Measurements from ENCODE around the gene RFX2. TPM values are rescaled to one million over a fixed set of nuclear protein-coding genes. Genes with fewer than 3 reads are reported as not detected.

Gene RFX2
- total RNA-seq, 2 donors from 2014 or later, result 21.7 to 30.3 TPM

DNA sequence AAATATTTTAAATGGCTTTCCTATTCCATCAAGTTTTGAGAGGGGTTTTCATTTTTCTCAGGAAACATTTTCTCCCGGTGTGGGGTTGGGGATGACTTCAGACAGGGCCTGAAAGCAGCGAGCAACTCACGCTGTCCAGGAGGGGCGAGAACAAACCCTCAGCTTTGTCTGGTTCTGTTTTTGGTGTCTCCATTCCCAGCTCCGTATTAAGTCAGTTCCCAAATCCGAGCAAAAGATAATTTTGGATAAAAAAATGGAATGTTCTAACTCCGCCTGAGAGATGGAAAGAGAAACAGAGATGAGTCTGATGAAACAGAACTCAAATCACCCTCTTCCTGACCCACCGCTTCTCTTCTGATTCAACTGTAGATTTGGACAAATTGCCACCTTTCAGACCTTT lies 38.4 kb downstream of the RFX2 start:
- TF ChIP-seq, protein P1, sequence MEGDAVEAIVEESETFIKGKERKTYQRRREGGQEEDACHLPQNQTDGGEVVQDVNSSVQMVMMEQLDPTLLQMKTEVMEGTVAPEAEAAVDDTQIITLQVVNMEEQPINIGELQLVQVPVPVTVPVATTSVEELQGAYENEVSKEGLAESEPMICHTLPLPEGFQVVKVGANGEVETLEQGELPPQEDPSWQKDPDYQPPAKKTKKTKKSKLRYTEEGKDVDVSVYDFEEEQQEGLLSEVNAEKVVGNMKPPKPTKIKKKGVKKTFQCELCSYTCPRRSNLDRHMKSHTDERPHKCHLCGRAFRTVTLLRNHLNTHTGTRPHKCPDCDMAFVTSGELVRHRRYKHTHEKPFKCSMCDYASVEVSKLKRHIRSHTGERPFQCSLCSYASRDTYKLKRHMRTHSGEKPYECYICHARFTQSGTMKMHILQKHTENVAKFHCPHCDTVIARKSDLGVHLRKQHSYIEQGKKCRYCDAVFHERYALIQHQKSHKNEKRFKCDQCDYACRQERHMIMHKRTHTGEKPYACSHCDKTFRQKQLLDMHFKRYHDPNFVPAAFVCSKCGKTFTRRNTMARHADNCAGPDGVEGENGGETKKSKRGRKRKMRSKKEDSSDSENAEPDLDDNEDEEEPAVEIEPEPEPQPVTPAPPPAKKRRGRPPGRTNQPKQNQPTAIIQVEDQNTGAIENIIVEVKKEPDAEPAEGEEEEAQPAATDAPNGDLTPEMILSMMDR (IDR thresholded peaks at IDR 0.05), result no peak
- DNase-seq (ENCODE audit: low spot score) (no peak), ATAC-seq (ENCODE audit: insufficient number of reproducible peaks, low FRiP score, low read depth) (no peak)
- Histone ChIP-seq H3K27me3 (replicated peaks; ENCODE audit: insufficient read depth) (no peaks in the 10 kb centered on the region), H3K27ac (peak overlapping the region; percentile 83 to 88), H3K36me3 (no peaks in the 10 kb centered on the region), H3K4me1 (ENCODE audit: control insufficient read depth in 1 of 2, low read depth in 2 of 2) (peaks cover 40 to 63% of the 10 kb centered on the region in 2 donors), H3K9me3 (no peaks in the 10 kb centered on the region), H3K4me3 (peak overlapping the region; percentile 46)

- H3K4me1 ChIP-seq (ENCODE audit: control insufficient read depth in 1 of 2, low read depth in 2 of 2), result peaks cover 37 to 66% of the 10 kb centered on the region in 2 donors
- peak overlapping the region; percentile 83 to 88 for H3K27ac ChIP-seq
- TF ChIP-seq, protein P1 (IDR thresholded peaks at IDR 0.05), result no peak
- H3K9me3 ChIP-seq, result no peaks in the 10 kb centered on the region
- no peaks in the 10 kb centered on the region for H3K27me3 ChIP-seq (replicated peaks; ENCODE audit: insufficient read depth)
- H3K4me3 ChIP-seq, result peak overlapping the region; percentile 46
- no peaks in the 10 kb centered on the region for H3K36me3 ChIP-seq
- DNase-seq (ENCODE audit: low spot score), result no peak
- peak; percentile 8 for ATAC-seq (ENCODE audit: insufficient number of reproducible peaks, low FRiP score, low read depth)
Measured at GRCh38 chr19:6070720-6071485, 39.4 kb downstream of the RFX2 start.

DNA sequence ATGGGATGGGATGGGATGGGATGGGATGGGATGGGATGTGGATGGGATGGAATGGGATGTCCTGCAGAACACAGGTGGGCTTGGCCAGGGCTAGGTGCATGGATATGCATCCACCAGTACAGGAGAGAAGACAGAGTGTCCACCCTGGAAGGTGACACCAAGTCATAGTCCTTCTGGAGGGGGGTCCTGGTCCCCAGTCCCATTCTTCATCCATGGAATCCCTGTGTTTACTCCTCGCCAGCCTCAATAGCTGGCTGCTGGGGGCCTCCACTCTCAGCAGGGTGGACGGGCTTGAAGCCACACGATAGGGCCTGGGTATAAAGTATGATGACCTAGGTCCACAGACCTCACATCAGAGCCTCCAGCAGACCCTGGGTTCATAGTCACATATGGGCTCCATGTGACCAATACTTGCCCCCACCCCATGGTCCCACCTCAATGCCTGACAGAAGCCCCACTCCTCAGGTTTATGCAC lies 40.1 kb downstream of the RFX2 start:
- H3K9me3 ChIP-seq, result peaks cover under 1% of the 10 kb centered on the region
- peak overlapping the region; percentile 83 to 88 for H3K27ac ChIP-seq
- H3K4me3 ChIP-seq, result no peak overlapping the region
- ATAC-seq (ENCODE audit: insufficient number of reproducible peaks, low FRiP score, low read depth) (no peak), DNase-seq (ENCODE audit: low spot score) (no peak)
- peaks cover 41 to 69% of the 10 kb centered on the region in 2 donors for H3K4me1 ChIP-seq (ENCODE audit: control insufficient read depth in 1 of 2, low read depth in 2 of 2)
- H3K36me3 ChIP-seq, result no peaks in the 10 kb centered on the region
- TF ChIP-seq, protein P1 (IDR thresholded peaks at IDR 0.05), result no peak
- H3K27me3 ChIP-seq (replicated peaks; ENCODE audit: insufficient read depth), result no peaks in the 10 kb centered on the region

GRCh38 chr19:6069268-6069791 lies 41.0 kb downstream of the RFX2 start:
- Histone ChIP-seq H3K9me3 (peaks cover 4% of the 10 kb centered on the region), H3K4me3 (no peak overlapping the region), H3K36me3 (no peaks in the 10 kb centered on the region), H3K27me3 (replicated peaks; ENCODE audit: insufficient read depth) (no peaks in the 10 kb centered on the region), H3K27ac (peak overlapping the region; percentile 96), H3K4me1 (ENCODE audit: control insufficient read depth in 1 of 2, low read depth in 2 of 2) (peaks cover 43 to 79% of the 10 kb centered on the region in 2 donors)
- TF ChIP-seq, protein P1 (IDR thresholded peaks at IDR 0.05), result no peak
- ATAC-seq (ENCODE audit: insufficient number of reproducible peaks, low FRiP score, low read depth) (no peak), DNase-seq (ENCODE audit: low spot score) (no peak)

DNA sequence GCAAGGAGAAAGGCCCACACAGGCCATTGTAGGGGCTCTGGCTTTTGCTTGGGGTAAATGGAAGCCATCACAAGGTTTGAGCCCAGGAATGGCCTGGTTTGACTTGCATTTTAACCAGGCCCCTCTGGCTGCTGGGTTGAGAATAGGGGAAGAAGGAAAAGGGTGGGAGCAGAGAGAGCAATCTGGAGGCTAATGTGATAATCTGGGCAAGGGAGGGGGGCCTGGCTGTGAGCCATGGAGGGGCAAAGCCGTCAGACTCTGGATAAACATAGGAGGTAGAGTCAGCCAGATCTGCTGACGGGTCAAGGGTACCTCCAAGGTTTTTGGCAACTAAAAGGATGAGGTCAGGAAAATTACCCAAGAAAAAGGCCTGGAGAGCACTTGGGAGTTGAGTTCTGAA lies 41.6 kb downstream of the RFX2 start:
- H3K36me3 ChIP-seq, result no peaks in the 10 kb centered on the region
- DNase-seq (ENCODE audit: low spot score), result no peak
- H3K27ac ChIP-seq, result peak overlapping the region; percentile 96
- no peak overlapping the region for H3K4me3 ChIP-seq
- H3K27me3 ChIP-seq (replicated peaks; ENCODE audit: insufficient read depth), result no peaks in the 10 kb centered on the region
- TF ChIP-seq, protein P1 (IDR thresholded peaks at IDR 0.05), result no peak
- peaks cover 4% of the 10 kb centered on the region for H3K9me3 ChIP-seq
- no peak for ATAC-seq (ENCODE audit: insufficient number of reproducible peaks, low FRiP score, low read depth)
- peaks cover 43 to 84% of the 10 kb centered on the region in 2 donors for H3K4me1 ChIP-seq (ENCODE audit: control insufficient read depth in 1 of 2, low read depth in 2 of 2)

Measured in thoracic aorta (tissue), 2 donors.